ENCODE measurements around the gene PALMD.

The PALMD gene

GRCh38 chr1:99662539-99663080, 16.7 kb downstream of the PALMD start:
- DNase-seq = no peak

GRCh38 chr1:99663501-99663900, 17.6 kb downstream of the PALMD start:
- no peak for DNase-seq

- no peak for DNase-seq
These were observed 19.3 kb downstream of the PALMD start for GRCh38 chr1:99665212-99665611.

- no peak for DNase-seq
These were observed 23.5 kb downstream of the PALMD start for GRCh38 chr1:99669376-99669775.

GRCh38 chr1:99669821-99670220, 23.9 kb downstream of the PALMD start:
- DNase-seq = no peak

- DNase-seq = no peak
These were observed 24.7 kb downstream of the PALMD start for GRCh38 chr1:99670583-99670982.

- DNase-seq = no peak
These were observed 26.1 kb downstream of the PALMD start for GRCh38 chr1:99672038-99672437.

- DNase-seq = no peak
These were observed 26.8 kb downstream of the PALMD start for GRCh38 chr1:99672530-99673213.

- no peak for DNase-seq
These were observed 27.4 kb downstream of the PALMD start for GRCh38 chr1:99673315-99673714.

GRCh38 chr1:99674115-99675064, 28.5 kb downstream of the PALMD start:
- DNase-seq = no peak

- DNase-seq = no peak
These were observed 29.4 kb downstream of the PALMD start for GRCh38 chr1:99675292-99675691.

GRCh38 chr1:99675994-99676393, 30.1 kb downstream of the PALMD start:
- DNase-seq = no peak

GRCh38 chr1:99676876-99677275, 31.0 kb downstream of the PALMD start:
- DNase-seq = no peak

GRCh38 chr1:99677416-99677815, 31.5 kb downstream of the PALMD start:
- DNase-seq = no peak

GRCh38 chr1:99680270-99680669, 34.4 kb downstream of the PALMD start:
- DNase-seq = no peak

GRCh38 chr1:99681583-99681982, 35.7 kb downstream of the PALMD start:
- DNase-seq = no peak

GRCh38 chr1:99682291-99682751, 36.4 kb downstream of the PALMD start:
- no peak for DNase-seq

GRCh38 chr1:99685516-99686180, 39.7 kb downstream of the PALMD start:
- DNase-seq = peak; percentile 79

GRCh38 chr1:99691175-99691574, 45.3 kb downstream of the PALMD start:
- no peak for DNase-seq

- no peak for DNase-seq
These were observed 50.7 kb downstream of the PALMD start for GRCh38 chr1:99696616-99697015.

- DNase-seq = no peak
These were observed 51.7 kb downstream of the PALMD start for GRCh38 chr1:99697580-99697979.

GRCh38 chr1:99700020-99700419, 54.1 kb downstream of the PALMD start:
- no peak for DNase-seq

GRCh38 chr1:99702221-99702620, 56.3 kb downstream of the PALMD start:
- no peak for DNase-seq

Data from right forelimb (tissue), 1 donor.